ENCODE results near the gene WDR20. TPM values are rescaled to one million over a fixed set of nuclear protein-coding genes. Genes with fewer than 3 reads are reported as not detected.

WDR20 gene
- total RNA-seq, 1 donor from 2014 or later: 33.4 TPM

DNA sequence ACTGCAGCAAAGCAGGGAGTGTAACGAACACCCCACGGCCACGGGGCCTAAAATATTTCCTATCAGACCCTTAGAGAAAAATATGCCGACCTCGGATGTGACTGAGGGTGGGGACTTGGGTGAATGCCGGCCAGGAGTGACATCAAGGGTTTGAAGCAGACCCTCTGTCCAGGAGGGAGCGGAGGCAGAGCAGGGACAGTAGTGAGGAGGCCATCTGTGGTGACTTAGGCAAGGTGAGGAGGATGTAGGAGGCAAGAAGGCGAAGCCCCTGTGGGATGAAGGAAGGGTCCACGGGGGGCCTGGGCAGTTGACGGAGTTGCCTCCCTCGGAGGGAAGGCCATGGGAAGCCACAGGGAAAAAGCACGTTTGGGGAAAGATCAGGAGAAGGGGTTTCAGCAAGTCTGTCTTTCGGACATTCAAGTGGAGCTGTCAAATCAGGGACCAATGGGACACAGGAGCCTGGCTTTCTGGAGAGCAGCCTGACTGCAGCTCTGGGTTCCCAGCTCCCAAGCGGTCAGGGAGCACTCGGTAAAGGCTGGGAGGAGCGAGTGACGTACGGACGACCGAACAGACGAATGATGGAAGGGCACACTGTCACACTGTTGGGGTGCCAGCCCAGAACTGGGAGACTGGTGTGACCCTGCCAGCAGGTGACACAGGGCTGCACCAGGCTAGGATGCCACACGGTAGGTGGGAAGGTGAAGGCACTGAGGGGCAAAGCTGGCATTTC, 90.9 kb downstream of the WDR20 start:
- Mint-ChIP-seq H3K27ac (no peak overlapping the region), H3K9me3 (no peaks in the 10 kb centered on the region), H3K4me1 (ENCODE audit: unreplicated experiment) (no peaks in the 10 kb centered on the region), H3K4me3 (no peak overlapping the region), H3K36me3 (no peaks in the 10 kb centered on the region), H3K27me3 (no peaks in the 10 kb centered on the region)
- TF ChIP-seq, protein P1, sequence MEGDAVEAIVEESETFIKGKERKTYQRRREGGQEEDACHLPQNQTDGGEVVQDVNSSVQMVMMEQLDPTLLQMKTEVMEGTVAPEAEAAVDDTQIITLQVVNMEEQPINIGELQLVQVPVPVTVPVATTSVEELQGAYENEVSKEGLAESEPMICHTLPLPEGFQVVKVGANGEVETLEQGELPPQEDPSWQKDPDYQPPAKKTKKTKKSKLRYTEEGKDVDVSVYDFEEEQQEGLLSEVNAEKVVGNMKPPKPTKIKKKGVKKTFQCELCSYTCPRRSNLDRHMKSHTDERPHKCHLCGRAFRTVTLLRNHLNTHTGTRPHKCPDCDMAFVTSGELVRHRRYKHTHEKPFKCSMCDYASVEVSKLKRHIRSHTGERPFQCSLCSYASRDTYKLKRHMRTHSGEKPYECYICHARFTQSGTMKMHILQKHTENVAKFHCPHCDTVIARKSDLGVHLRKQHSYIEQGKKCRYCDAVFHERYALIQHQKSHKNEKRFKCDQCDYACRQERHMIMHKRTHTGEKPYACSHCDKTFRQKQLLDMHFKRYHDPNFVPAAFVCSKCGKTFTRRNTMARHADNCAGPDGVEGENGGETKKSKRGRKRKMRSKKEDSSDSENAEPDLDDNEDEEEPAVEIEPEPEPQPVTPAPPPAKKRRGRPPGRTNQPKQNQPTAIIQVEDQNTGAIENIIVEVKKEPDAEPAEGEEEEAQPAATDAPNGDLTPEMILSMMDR (conservative IDR thresholded peaks at IDR 0.05): no peak
- no peak for DNase-seq (ENCODE audit: extremely low spot score, unreplicated experiment)

GRCh38 chr14:102231476-102232347, 92.0 kb downstream of the WDR20 start:
- Mint-ChIP-seq H3K27ac (no peak overlapping the region), H3K4me1 (ENCODE audit: unreplicated experiment) (no peaks in the 10 kb centered on the region), H3K9me3 (no peaks in the 10 kb centered on the region), H3K36me3 (no peaks in the 10 kb centered on the region), H3K4me3 (no peak overlapping the region), H3K27me3 (no peaks in the 10 kb centered on the region)
- TF ChIP-seq, protein P1 (conservative IDR thresholded peaks at IDR 0.05): no peak
- DNase-seq (ENCODE audit: extremely low spot score, unreplicated experiment): no peak

DNA sequence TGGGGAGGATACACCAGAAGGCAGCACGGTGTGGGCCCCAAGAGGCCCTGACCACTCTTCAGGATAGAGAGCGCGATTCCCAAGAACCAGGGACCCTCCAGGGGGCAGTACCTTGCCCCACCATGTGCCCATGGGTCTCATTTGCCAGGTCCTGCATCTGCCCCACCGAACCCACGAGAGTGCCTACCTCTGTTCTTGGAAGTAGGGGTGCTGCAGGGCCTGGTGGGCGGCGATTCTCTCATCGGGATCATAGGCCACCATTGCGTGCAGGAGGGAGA, 92.6 kb downstream of the WDR20 start:
- no peaks in the 10 kb centered on the region for H3K27me3 Mint-ChIP-seq
- no peak for DNase-seq (ENCODE audit: extremely low spot score, unreplicated experiment)
- no peaks in the 10 kb centered on the region for H3K9me3 Mint-ChIP-seq
- TF ChIP-seq, protein P1 (conservative IDR thresholded peaks at IDR 0.05): no peak
- no peaks in the 10 kb centered on the region for H3K36me3 Mint-ChIP-seq
- H3K27ac Mint-ChIP-seq: no peak overlapping the region
- H3K4me3 Mint-ChIP-seq: no peak overlapping the region
- no peaks in the 10 kb centered on the region for H3K4me1 Mint-ChIP-seq (ENCODE audit: unreplicated experiment)

DNA sequence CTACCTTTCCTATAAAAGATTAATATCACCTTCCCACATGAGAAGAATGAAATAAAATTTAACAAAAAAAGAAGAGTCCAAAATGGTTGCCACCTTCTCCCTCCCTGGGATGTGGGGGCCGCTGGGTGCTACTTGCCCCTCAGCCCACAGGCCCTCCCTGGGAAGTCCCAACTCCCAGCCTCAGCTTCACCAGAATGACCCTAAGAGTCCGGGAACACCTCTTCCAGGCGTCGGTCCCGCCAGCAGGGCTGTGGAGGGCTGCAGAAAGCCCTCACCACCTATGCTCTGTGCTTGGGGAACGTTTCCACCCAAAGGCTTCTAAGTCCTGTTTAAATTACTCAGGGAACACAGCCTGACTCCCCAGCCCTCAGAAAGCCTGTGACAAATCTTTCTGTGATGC, 93.4 kb downstream of the WDR20 start:
- H3K27ac Mint-ChIP-seq: no peak overlapping the region
- no peak for DNase-seq (ENCODE audit: extremely low spot score, unreplicated experiment)
- H3K27me3 Mint-ChIP-seq: no peaks in the 10 kb centered on the region
- H3K4me1 Mint-ChIP-seq (ENCODE audit: unreplicated experiment): no peaks in the 10 kb centered on the region
- no peaks in the 10 kb centered on the region for H3K36me3 Mint-ChIP-seq
- TF ChIP-seq, protein P1 (conservative IDR thresholded peaks at IDR 0.05): no peak
- H3K4me3 Mint-ChIP-seq: no peak overlapping the region
- H3K9me3 Mint-ChIP-seq: no peaks in the 10 kb centered on the region

GRCh38 chr14:102234331-102235264, 94.9 kb downstream of the WDR20 start:
- Mint-ChIP-seq H3K27ac (no peak overlapping the region), H3K4me3 (no peak overlapping the region), H3K27me3 (no peaks in the 10 kb centered on the region), H3K36me3 (no peaks in the 10 kb centered on the region), H3K9me3 (no peaks in the 10 kb centered on the region), H3K4me1 (ENCODE audit: unreplicated experiment) (no peaks in the 10 kb centered on the region)
- no peak for DNase-seq (ENCODE audit: extremely low spot score, unreplicated experiment)
- TF ChIP-seq, protein P1 (conservative IDR thresholded peaks at IDR 0.05): no peak

Measured in type B pancreatic cell (in vitro differentiated cells).